LHCN-M2 (cell line): Measurements from ENCODE around the gene ZBED1. TPM values are rescaled to one million over a fixed set of nuclear protein-coding genes. Genes with fewer than 3 reads are reported as not detected.
"Not testable (repeated sequence)": the region's sequence is repeated elsewhere in the genome, so short reads cannot be mapped to it uniquely, and the experiment has no call there.

Experiments used
- DNase-seq: peaks from one replicate; pipeline ENCODE4 v3.0.0-alpha.2; 2012; ENCODE audit warnings: low read depth
- total RNA-seq: library from RNA; depleted of rRNA; stranded (reverse); fragments of >200 nt; gene quantifications from 2 replicates; pipeline ENCODE4 v1.2.3, GENCODE V29; 2014

The ZBED1 gene
- total RNA-seq, 1 experiment from 2014 or later, result 53.0 TPM

GRCh38 chrX:2519638-2520037 is 18.9 kb upstream of the ZBED1 start:
- not testable (repeated sequence) for DNase-seq

GRCh38 chrX:2517055-2517454 is 16.3 kb upstream of the ZBED1 start:
- no peak for DNase-seq

GRCh38 chrX:2516623-2517022 is 15.8 kb upstream of the ZBED1 start:
- DNase-seq, result no peak

- no peak for DNase-seq
Measured at GRCh38 chrX:2514131-2514530, 13.4 kb upstream of the ZBED1 start.

- no peak for DNase-seq
Measured at GRCh38 chrX:2513121-2513664, 12.4 kb upstream of the ZBED1 start.

GRCh38 chrX:2512501-2512900 is 11.7 kb upstream of the ZBED1 start:
- DNase-seq, result no peak

GRCh38 chrX:2511326-2511725 is 10.6 kb upstream of the ZBED1 start:
- DNase-seq, result no peak

GRCh38 chrX:2508648-2509335 is 8.0 kb upstream of the ZBED1 start:
- DNase-seq, result no peak

GRCh38 chrX:2507904-2508627 is 7.3 kb upstream of the ZBED1 start:
- DNase-seq, result no peak

GRCh38 chrX:2507196-2507595 is 6.4 kb upstream of the ZBED1 start:
- DNase-seq, result no peak

GRCh38 chrX:2505341-2505740 is 4.6 kb upstream of the ZBED1 start:
- DNase-seq, result not testable (repeated sequence)

- DNase-seq, result no peak
Measured at GRCh38 chrX:2504706-2505332, 4.0 kb upstream of the ZBED1 start.

- DNase-seq, result no peak
Measured at GRCh38 chrX:2503591-2504500, 3.1 kb upstream of the ZBED1 start.

GRCh38 chrX:2502668-2503519 is 2.1 kb upstream of the ZBED1 start:
- peak; percentile 13 for DNase-seq

- DNase-seq, result no peak
Measured at GRCh38 chrX:2502120-2502667, 1.4 kb upstream of the ZBED1 start.

GRCh38 chrX:2501559-2502102 is 855 bp upstream of the ZBED1 start:
- DNase-seq, result no peak

- DNase-seq, result peak; percentile 72
Measured at GRCh38 chrX:2500091-2500802, 529 bp downstream of the ZBED1 start.

- DNase-seq, result no peak
Measured at GRCh38 chrX:2499507-2499906, 1.3 kb downstream of the ZBED1 start.

- DNase-seq, result no peak
Measured at GRCh38 chrX:2498781-2499302, 1.9 kb downstream of the ZBED1 start.
